A673 (cell line): ENCODE results near the gene TCERG1L.

ENCODE experiments used
- CTCF ChIP-seq: fragments of 300-800, 200-600 bp; sonication (generic); conservative IDR thresholded peaks from 2 replicates; pipeline ENCODE4 v1.5.1; 2017; ENCODE audit warnings: low read depth, mild to moderate bottlenecking, antibody characterized with exemption, low read length, moderate library complexity, mixed read lengths
- EZH2 ChIP-seq: fragments of 200-600 bp; sonication (generic); IDR thresholded peaks from 2 replicates; pipeline ENCODE4 v1.6.1; 2017; ENCODE audit warnings: borderline replicate concordance, low read depth, mild to moderate bottlenecking, mixed read lengths, antibody characterized with exemption, low read length; ENCODE audit not compliant: poor library complexity, severe bottlenecking

GRCh38 chr10:131260452-131261211, 50.9 kb downstream of the TCERG1L start:
- TF ChIP-seq EZH2 (no peak), CTCF (no peak)
